Ovary (tissue), 9 donors: ENCODE measurements around the gene ANKRD33. TPM values are rescaled to one million over a fixed set of nuclear protein-coding genes. Genes with fewer than 3 reads are reported as not detected.

Experiments
- DNase-seq, 5 donors: peaks; one replicate each; pipeline ENCODE4 v3.0.0-alpha.2; 2019 to 2020
- H3K27ac ChIP-seq, 2 donors: fragments of 200-600 bp; one replicate each; pipeline versions ENCODE4 v1.5.1 to v1.8.0; 2019 to 2022
- H3K27me3 ChIP-seq: fragments of 200-600 bp; one replicate; pipeline ENCODE4 v1.8.0; 2022
- H3K36me3 ChIP-seq: fragments of 200-600 bp; sonication (generic); one replicate; pipeline ENCODE4 v1.5.1; 2019
- H3K4me1 ChIP-seq: one replicate; pipeline ENCODE4 v1.8.1; 2013; ENCODE audit warnings: mild to moderate bottlenecking, moderate library complexity; ENCODE audit not compliant: insufficient read depth
- H3K4me3 ChIP-seq: fragments of 200-600 bp; sonication (generic); one replicate; pipeline ENCODE4 v1.5.1; 2017
- H3K9me3 ChIP-seq, 2 donors: fragments of 200-600 bp in 1 of 2; sonication (generic) in 1 of 2; one replicate each; pipeline versions ENCODE4 v1.5.1 to v1.8.1; 2013 to 2019; ENCODE audit warnings: mild to moderate bottlenecking in 1 of 2, moderate library complexity in 1 of 2
- CTCF ChIP-seq, 3 donors: fragments of 450-650 bp in 2 of 3; fragments of 200-600 bp in 1 of 3; IDR thresholded peaks; one replicate each; pipeline versions ENCODE4 v1.5.1 to v1.8.0; 2016 to 2022; ENCODE audit warnings: antibody characterized with exemption in 3 of 3, mild to moderate bottlenecking in 1 of 3
- EP300 ChIP-seq: sonication (generic); formaldehyde crosslinking; IDR thresholded peaks from one replicate; pipeline ENCODE4 v1.6.1; 2017; ENCODE audit warnings: antibody characterized with exemption
- POLR2A ChIP-seq: fragments of 450-650 bp; IDR thresholded peaks from one replicate; pipeline ENCODE4 v1.6.1; 2017; ENCODE audit warnings: antibody characterized with exemption, mild to moderate bottlenecking, moderate library complexity
- WGBS, 3 donors: extraction: QIAGEN DNeasy Blood & Tissue Kit in 1 of 3; methylation state at CpG; one replicate each; pipeline versions ENCODE4 v1.1.5 to v1.1.7; 2013 to 2017; 5-methylcytosine and 5-hydroxymethylcytosine counted together
- intact Hi-C, 4 donors: fragments of 100-400 bp; cut with DNase I; formaldehyde crosslinking; loops; one replicate each; pipeline versions ENCODE4 v1.11.0 to v1.15.1; 2022 to 2023
- polyA plus RNA-seq, 2 donors: library from polyadenylated mRNA; stranded (reverse); fragments of 200-250 nt in 1 of 2; fragments of 350-450 nt in 1 of 2; fragmentation: Illumina TruSeq in 1 of 2; extraction: RNeasy Lipid Tissue Mini Kit (QIAGEN cat#74804) in 1 of 2; gene quantifications; one replicate each; pipeline ENCODE4 v1.2.3, GENCODE V29; 2013 to 2014
- total RNA-seq, 7 donors: library from RNA; depleted of rRNA in 2 of 7; stranded (reverse); fragments of >200 nt in 2 of 7; fragmentation: NEBNext Ultra II Directional in 3 of 7; extraction: Animal tissue kit (Norgen Biotek cat#: 25700) in 3 of 7; gene quantifications; one replicate each; pipeline versions ENCODE4 v1.1.0 to v1.2.4, GENCODE V29; 2016 to 2023
- donor health status: DM: no; HTN: no; CAD: no; lungs with moderate emphysema.
- donor health status: DM: no; HTN: no; CAD: no.
- donor health status: Bipolar disorder and iron deficiency.
- donor health status: DM: yes; HTN: yes; CAD: no.
- donor health status: DM: no; HTN: no; CAD: no.
- donor health status: DM: yes; HTN: yes; CAD: no.

ANKRD33 gene
- total and polyA plus RNA-seq, 9 donors: not detected

- Histone ChIP-seq H3K9me3 (no peaks in the 10 kb centered on the region), H3K27me3 (no peaks in the 10 kb centered on the region), H3K4me1 (no peaks in the 10 kb centered on the region), H3K36me3 (no peaks in the 10 kb centered on the region), H3K4me3 (peak within 1 kb of the TSS; percentile 45), H3K27ac (peak within 1 kb of the TSS in 1 of 2 donors; percentile 66)
- no peak for DNase-seq
- intact Hi-C loops: no loop called here
- TF ChIP-seq CTCF (IDR thresholded peaks at IDR 0.05) (no peak), EP300 (no peak)
- 4 to 8% (median 7%) methylated on average over 58 to 74 of the region's 74 CpGs for WGBS, 3 donors
Observed at GRCh38 chr12:51907083-51907855, 19.4 kb downstream of the ANKRD33 start, which contains the start of gene ACVRL1. Gene ACVRL1, plus strand, starts transcription at chr12:51907504. Its CDS starts 4,971 bp downstream, at chr12:51912475.

- Histone ChIP-seq H3K27me3 (no peaks in the 10 kb centered on the region), H3K36me3 (no peaks in the 10 kb centered on the region), H3K9me3 (no peaks in the 10 kb centered on the region), H3K27ac (no peak overlapping the region), H3K4me3 (peak overlapping the region; percentile 45), H3K4me1 (no peaks in the 10 kb centered on the region)
- DNase-seq: no peak
- intact Hi-C loops: no loop called here
- 75 to 79% (median 75%) methylated on average over 7 of the region's 7 CpGs for WGBS, 3 donors
- TF ChIP-seq CTCF (IDR thresholded peaks at IDR 0.05) (no peak), EP300 (no peak), POLR2A (no peak)
Observed at GRCh38 chr12:51907856-51908425, 20.0 kb downstream of the ANKRD33 start.

- no peaks in the 10 kb centered on the region for H3K4me1 ChIP-seq
- TF ChIP-seq POLR2A (no peak), EP300 (no peak), CTCF (IDR thresholded peaks at IDR 0.05) (no peak)
- no peaks in the 10 kb centered on the region for H3K9me3 ChIP-seq
- WGBS, 3 donors: 73 to 89% (median 83%) methylated on average over 9 of the region's 9 CpGs
- no peak overlapping the region for H3K4me3 ChIP-seq
- intact Hi-C loops: no loop called here
- no peak overlapping the region for H3K27ac ChIP-seq
- no peak for DNase-seq
- H3K36me3 ChIP-seq: no peaks in the 10 kb centered on the region
- H3K27me3 ChIP-seq: no peaks in the 10 kb centered on the region
Observed at GRCh38 chr12:51908876-51909592, 21.1 kb downstream of the ANKRD33 start.

DNA sequence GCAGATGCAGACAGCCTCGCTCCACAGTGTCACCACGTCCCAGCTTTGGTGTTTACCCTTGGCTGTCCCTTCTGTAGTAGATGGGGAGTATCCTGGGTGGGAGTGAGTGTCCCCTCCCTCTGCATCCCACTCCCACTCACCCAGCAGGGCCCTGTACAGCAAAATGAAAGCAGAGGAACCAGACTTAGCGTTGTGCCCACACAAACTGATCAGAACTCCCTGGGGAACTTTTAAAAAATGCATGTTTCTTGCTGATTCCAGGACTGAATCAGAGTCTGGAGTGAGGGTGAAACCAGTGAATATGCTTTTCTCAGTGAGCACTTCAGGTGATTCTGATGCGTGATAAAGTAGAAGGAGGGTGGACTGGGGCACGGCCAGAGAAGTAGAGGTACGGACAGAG, 22.3 kb downstream of the ANKRD33 start:
- H3K27me3 ChIP-seq: no peaks in the 10 kb centered on the region
- DNase-seq: no peak
- no peaks in the 10 kb centered on the region for H3K36me3 ChIP-seq
- no peak overlapping the region for H3K27ac ChIP-seq
- TF ChIP-seq POLR2A: no peak
- no peak for TF ChIP-seq EP300
- TF ChIP-seq CTCF (IDR thresholded peaks at IDR 0.05): no peak
- H3K4me3 ChIP-seq: no peak overlapping the region
- H3K4me1 ChIP-seq: no peaks in the 10 kb centered on the region
- WGBS, 3 donors: 74 to 77% (median 75%) methylated on average over 6 of the region's 6 CpGs
- no peaks in the 10 kb centered on the region for H3K9me3 ChIP-seq
- intact Hi-C loops: no loop called here
